Karpas-422 (cell line): ENCODE measurements around the gene BATF3. TPM values are rescaled to one million over a fixed set of nuclear protein-coding genes. Genes with fewer than 3 reads are reported as not detected.

ENCODE experiments used
- DNase-seq: peaks from one replicate; pipeline ENCODE4 v3.0.0-alpha.2; 2015
- H2AFZ ChIP-seq: fragments of 200-600 bp; sonication (generic); 2 replicates; pipeline ENCODE4 v1.6.1; 2014; ENCODE audit warnings: antibody characterized with exemption, low read length, mixed read lengths
- H3K27ac ChIP-seq: fragments of 200-600 bp; sonication (generic); 2 replicates; pipeline ENCODE4 v1.5.1; 2014; ENCODE audit warnings: mild to moderate bottlenecking, low read length, moderate library complexity
- H3K27me3 ChIP-seq: fragments of 200-600 bp; sonication (generic); 2 replicates; pipeline ENCODE4 v1.6.1; 2014; ENCODE audit warnings: low read length, mixed read lengths
- H3K36me3 ChIP-seq: fragments of 200-600 bp; sonication (generic); 2 replicates; pipeline ENCODE4 v1.6.1; 2014; ENCODE audit warnings: low read length, mixed read lengths; ENCODE audit not compliant: insufficient read depth
- H3K4me1 ChIP-seq: fragments of 200-600 bp; sonication (generic); 2 replicates; pipeline ENCODE4 v1.6.1; 2014; ENCODE audit warnings: mild to moderate bottlenecking, low read length, mixed read lengths
- H3K4me2 ChIP-seq: fragments of 200-600 bp; sonication (generic); 2 replicates; pipeline ENCODE4 v1.6.1; 2014; ENCODE audit warnings: low read length, low read depth, mild to moderate bottlenecking; ENCODE audit not compliant: poor library complexity, severe bottlenecking
- H3K4me3 ChIP-seq: fragments of 200-600 bp; sonication (generic); 2 replicates; pipeline ENCODE4 v1.5.1; 2014; ENCODE audit warnings: mild to moderate bottlenecking, antibody characterized with exemption, low read length, mixed read lengths
- H3K79me2 ChIP-seq: fragments of 200-600 bp; sonication (generic); 2 replicates; pipeline ENCODE4 v1.6.1; 2014; ENCODE audit warnings: mild to moderate bottlenecking, low read length, mixed read lengths
- H3K9ac ChIP-seq: fragments of 200-600 bp; sonication (generic); 2 replicates; pipeline ENCODE4 v1.6.0; 2014; ENCODE audit warnings: low read length
- H3K9me2 ChIP-seq: fragments of 200-600 bp; sonication (generic), shearing (Covaris generic); replicated peaks from 2 replicates; pipeline ENCODE4 v1.6.0; 2014; ENCODE audit warnings: mild to moderate bottlenecking, low read length, moderate library complexity; ENCODE audit not compliant: insufficient read depth
- H3K9me3 ChIP-seq: fragments of 300-700, 200-600 bp; sonication (generic); 2 replicates; pipeline ENCODE4 v1.6.1; 2014; ENCODE audit warnings: low read length, mixed read lengths
- H4K20me1 ChIP-seq: fragments of 200-600 bp; sonication (generic); 2 replicates; pipeline ENCODE4 v1.6.1; 2014; ENCODE audit warnings: mild to moderate bottlenecking, antibody characterized with exemption, low read length, low read depth; ENCODE audit not compliant: insufficient read depth
- total RNA-seq: library from RNA; depleted of rRNA; stranded (reverse); fragments of >200 nt; shearing (Covaris generic); gene quantifications from 2 replicates; pipeline ENCODE4 v1.2.3, GENCODE V29; 2014; ENCODE audit warnings: low replicate concordance

BATF3 gene
- total RNA-seq, 1 experiment from 2014 or later, result 7.7 TPM

DNA sequence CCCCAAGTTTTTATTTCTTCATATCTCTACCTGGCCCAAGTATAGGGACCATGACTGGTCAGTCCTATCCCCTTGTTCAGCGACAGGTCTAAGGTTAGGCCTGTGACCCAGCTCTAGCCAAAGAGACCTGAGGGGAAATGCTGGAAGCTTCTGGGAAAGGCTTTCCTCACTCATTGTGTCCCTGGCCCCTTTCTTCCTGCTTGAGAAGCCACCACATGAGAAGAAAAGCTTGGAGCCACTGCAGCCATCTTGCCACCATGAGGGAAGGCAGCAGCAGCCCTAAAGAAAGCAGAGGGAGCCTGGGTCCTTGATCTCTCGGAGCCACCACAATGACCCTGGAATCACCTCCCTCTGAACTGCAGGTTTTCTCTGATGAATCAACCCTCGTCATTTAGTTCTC, 47.7 kb downstream of the BATF3 start:
- Histone ChIP-seq H3K9me2 (no peaks in the 10 kb centered on the region), H3K79me2 (no peaks in the 10 kb centered on the region), H3K9me3 (no peaks in the 10 kb centered on the region), H3K4me1 (no peaks in the 10 kb centered on the region), H2AFZ (no peak overlapping the region), H4K20me1 (no peaks in the 10 kb centered on the region), H3K27ac (no peak overlapping the region), H3K9ac (no peak overlapping the region), H3K4me3 (no peak overlapping the region), H3K36me3 (no peaks in the 10 kb centered on the region), H3K4me2 (no peak overlapping the region), H3K27me3 (no peaks in the 10 kb centered on the region)
- no peak for DNase-seq

GRCh38 chr1:212651521-212651920, 48.1 kb downstream of the BATF3 start:
- Histone ChIP-seq H3K27ac (no peak overlapping the region), H3K9ac (no peak overlapping the region), H3K79me2 (no peaks in the 10 kb centered on the region), H4K20me1 (no peaks in the 10 kb centered on the region), H3K9me2 (no peaks in the 10 kb centered on the region), H3K4me2 (no peak overlapping the region), H3K4me3 (no peak overlapping the region), H3K9me3 (no peaks in the 10 kb centered on the region), H2AFZ (no peak overlapping the region), H3K36me3 (no peaks in the 10 kb centered on the region), H3K4me1 (no peaks in the 10 kb centered on the region), H3K27me3 (no peaks in the 10 kb centered on the region)
- DNase-seq, result no peak

DNA sequence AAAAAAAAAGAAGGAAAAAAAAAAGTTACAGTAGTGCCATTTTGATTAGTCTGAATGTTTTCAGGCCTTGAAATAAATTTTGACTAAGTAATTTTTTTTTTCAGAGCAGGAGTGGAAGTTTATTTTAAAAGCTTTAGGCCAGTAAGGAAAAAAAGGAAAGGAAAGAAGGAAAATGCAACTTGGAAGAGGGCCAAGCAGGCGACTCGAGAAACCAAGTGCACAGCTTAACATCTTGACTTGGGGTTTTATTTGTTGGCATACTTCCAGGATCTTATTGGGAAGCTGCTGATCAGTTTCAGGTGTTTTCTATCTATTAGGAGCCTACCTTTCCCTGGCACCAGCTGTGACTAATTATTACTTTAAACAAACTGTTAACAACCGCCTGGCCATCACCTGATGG, 49.4 kb downstream of the BATF3 start:
- Histone ChIP-seq H3K9me3 (no peaks in the 10 kb centered on the region), H3K27ac (no peak overlapping the region), H3K4me2 (no peak overlapping the region), H3K79me2 (no peaks in the 10 kb centered on the region), H3K36me3 (no peaks in the 10 kb centered on the region), H2AFZ (no peak overlapping the region), H3K9ac (no peak overlapping the region), H3K27me3 (no peaks in the 10 kb centered on the region), H3K9me2 (no peaks in the 10 kb centered on the region), H4K20me1 (no peaks in the 10 kb centered on the region), H3K4me1 (no peaks in the 10 kb centered on the region), H3K4me3 (no peak overlapping the region)
- DNase-seq, result no peak

DNA sequence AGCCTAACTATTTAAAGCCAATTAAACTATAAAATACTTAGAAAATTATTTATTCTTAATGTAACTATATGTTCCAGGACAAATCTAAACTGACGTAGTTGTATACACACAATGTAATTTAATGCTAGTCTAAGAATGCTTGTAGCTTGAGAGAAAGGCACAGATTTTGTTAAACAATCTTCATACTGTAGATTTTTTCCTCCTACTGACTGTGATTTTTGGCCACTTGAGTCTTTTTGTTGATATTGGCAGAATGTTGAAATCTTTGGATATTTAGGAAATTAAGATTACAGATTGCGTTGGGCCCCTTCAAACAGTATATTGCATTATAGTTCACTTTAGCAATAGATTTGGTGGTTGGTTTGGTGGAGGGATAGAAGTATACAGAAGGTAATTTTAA, 50.6 kb downstream of the BATF3 start:
- Histone ChIP-seq H4K20me1 (no peaks in the 10 kb centered on the region), H3K4me1 (no peaks in the 10 kb centered on the region), H2AFZ (no peak overlapping the region), H3K27me3 (no peaks in the 10 kb centered on the region), H3K9ac (no peak overlapping the region), H3K36me3 (no peaks in the 10 kb centered on the region), H3K4me2 (no peak overlapping the region), H3K9me2 (no peaks in the 10 kb centered on the region), H3K27ac (no peak overlapping the region), H3K9me3 (no peaks in the 10 kb centered on the region), H3K4me3 (no peak overlapping the region), H3K79me2 (no peaks in the 10 kb centered on the region)
- DNase-seq, result no peak

- Histone ChIP-seq H3K9me2 (no peaks in the 10 kb centered on the region), H3K4me1 (no peaks in the 10 kb centered on the region), H3K9me3 (no peaks in the 10 kb centered on the region)
Observed at GRCh38 chr1:212648431-212648830, 51.2 kb downstream of the BATF3 start.

GRCh38 chr1:212647004-212647403, 52.6 kb downstream of the BATF3 start:
- Histone ChIP-seq H3K36me3 (no peaks in the 10 kb centered on the region), H3K27me3 (no peaks in the 10 kb centered on the region), H3K4me3 (no peak overlapping the region), H3K27ac (no peak overlapping the region), H3K4me1 (no peaks in the 10 kb centered on the region), H3K4me2 (no peak overlapping the region), H3K79me2 (no peaks in the 10 kb centered on the region), H2AFZ (no peak overlapping the region), H3K9ac (no peak overlapping the region), H3K9me2 (no peaks in the 10 kb centered on the region), H3K9me3 (no peaks in the 10 kb centered on the region), H4K20me1 (no peaks in the 10 kb centered on the region)
- no peak for DNase-seq

More at GRCh38 chr1:212648431-212648830, 51.2 kb downstream of the BATF3 start:
- Histone ChIP-seq H3K36me3 (no peaks in the 10 kb centered on the region), H3K27me3 (no peaks in the 10 kb centered on the region), H3K4me3 (no peak overlapping the region), H3K79me2 (no peaks in the 10 kb centered on the region), H4K20me1 (no peaks in the 10 kb centered on the region), H2AFZ (no peak overlapping the region), H3K27ac (no peak overlapping the region), H3K4me2 (no peak overlapping the region), H3K9ac (no peak overlapping the region)
- DNase-seq, result no peak

- H3K9me3 ChIP-seq, result no peaks in the 10 kb centered on the region
- H3K4me3 ChIP-seq, result no peak overlapping the region
- H3K27me3 ChIP-seq, result no peaks in the 10 kb centered on the region
- H2AFZ ChIP-seq, result no peak overlapping the region
- H3K79me2 ChIP-seq, result no peaks in the 10 kb centered on the region
- H3K9me2 ChIP-seq, result no peaks in the 10 kb centered on the region
- H3K4me2 ChIP-seq, result no peak overlapping the region
- no peaks in the 10 kb centered on the region for H3K4me1 ChIP-seq
- H4K20me1 ChIP-seq, result no peaks in the 10 kb centered on the region
- H3K27ac ChIP-seq, result no peak overlapping the region
- DNase-seq, result no peak
- no peak overlapping the region for H3K9ac ChIP-seq
- H3K36me3 ChIP-seq, result no peaks in the 10 kb centered on the region
Observed at GRCh38 chr1:212646588-212646987, 53.1 kb downstream of the BATF3 start.

- Histone ChIP-seq H3K9me3 (no peaks in the 10 kb centered on the region), H3K9ac (no peak overlapping the region), H3K36me3 (no peaks in the 10 kb centered on the region), H3K4me1 (no peaks in the 10 kb centered on the region), H2AFZ (no peak overlapping the region), H3K27ac (no peak overlapping the region), H3K4me2 (no peak overlapping the region), H3K4me3 (no peak overlapping the region), H3K27me3 (no peaks in the 10 kb centered on the region), H3K79me2 (no peaks in the 10 kb centered on the region), H4K20me1 (no peaks in the 10 kb centered on the region), H3K9me2 (no peaks in the 10 kb centered on the region)
- DNase-seq, result no peak
Observed at GRCh38 chr1:212645546-212646543, 53.8 kb downstream of the BATF3 start.
